Osteocyte (in vitro differentiated cells): ENCODE results near the gene PILRB. TPM values are rescaled to one million over a fixed set of nuclear protein-coding genes. Genes with fewer than 3 reads are reported as not detected.
A peak's percentile ranks its signal among the peaks of the same experiment; 100 is the strongest.

Experiments used
- DNase-seq: peaks from one replicate; pipeline ENCODE4 v3.0.0; 2021; ENCODE audit warnings: mixed read lengths; ENCODE audit not compliant: unreplicated experiment; ENCODE audit errors: extremely low spot score
- H3K27ac Mint-ChIP-seq: one replicate; pipeline ENCODE4 v1.8.0; 2021; ENCODE audit warnings: mild to moderate bottlenecking, mixed read lengths; ENCODE audit not compliant: unreplicated experiment
- H3K27me3 Mint-ChIP-seq: one replicate; pipeline ENCODE4 v1.8.0; 2021; ENCODE audit warnings: mixed read lengths; ENCODE audit not compliant: unreplicated experiment
- H3K36me3 Mint-ChIP-seq: one replicate; pipeline ENCODE4 v1.8.0; 2021; ENCODE audit warnings: mixed read lengths; ENCODE audit not compliant: unreplicated experiment
- H3K4me1 Mint-ChIP-seq: one replicate; pipeline ENCODE4 v1.8.0; 2021; ENCODE audit warnings: mixed read lengths; ENCODE audit not compliant: unreplicated experiment
- H3K4me3 Mint-ChIP-seq: one replicate; pipeline ENCODE4 v1.8.0; 2021; ENCODE audit warnings: mild to moderate bottlenecking, moderate library complexity, mixed read lengths; ENCODE audit not compliant: unreplicated experiment
- H3K9me3 Mint-ChIP-seq: one replicate; pipeline ENCODE4 v1.8.0; 2021; ENCODE audit warnings: mixed read lengths; ENCODE audit not compliant: unreplicated experiment
- CTCF ChIP-seq: fragments of 200-600 bp; sonication (generic); IDR thresholded peaks from 2 replicates; pipeline ENCODE4 v1.5.0; 2021; ENCODE audit warnings: antibody characterized with exemption, mild to moderate bottlenecking, moderate library complexity
- total RNA-seq: library from RNA; stranded (reverse); gene quantifications from 2 replicates; pipeline ENCODE4 v1.2.1, GENCODE V29; 2021

PILRB gene
- total RNA-seq, 1 donor from 2014 or later: 38.7 TPM

DNA sequence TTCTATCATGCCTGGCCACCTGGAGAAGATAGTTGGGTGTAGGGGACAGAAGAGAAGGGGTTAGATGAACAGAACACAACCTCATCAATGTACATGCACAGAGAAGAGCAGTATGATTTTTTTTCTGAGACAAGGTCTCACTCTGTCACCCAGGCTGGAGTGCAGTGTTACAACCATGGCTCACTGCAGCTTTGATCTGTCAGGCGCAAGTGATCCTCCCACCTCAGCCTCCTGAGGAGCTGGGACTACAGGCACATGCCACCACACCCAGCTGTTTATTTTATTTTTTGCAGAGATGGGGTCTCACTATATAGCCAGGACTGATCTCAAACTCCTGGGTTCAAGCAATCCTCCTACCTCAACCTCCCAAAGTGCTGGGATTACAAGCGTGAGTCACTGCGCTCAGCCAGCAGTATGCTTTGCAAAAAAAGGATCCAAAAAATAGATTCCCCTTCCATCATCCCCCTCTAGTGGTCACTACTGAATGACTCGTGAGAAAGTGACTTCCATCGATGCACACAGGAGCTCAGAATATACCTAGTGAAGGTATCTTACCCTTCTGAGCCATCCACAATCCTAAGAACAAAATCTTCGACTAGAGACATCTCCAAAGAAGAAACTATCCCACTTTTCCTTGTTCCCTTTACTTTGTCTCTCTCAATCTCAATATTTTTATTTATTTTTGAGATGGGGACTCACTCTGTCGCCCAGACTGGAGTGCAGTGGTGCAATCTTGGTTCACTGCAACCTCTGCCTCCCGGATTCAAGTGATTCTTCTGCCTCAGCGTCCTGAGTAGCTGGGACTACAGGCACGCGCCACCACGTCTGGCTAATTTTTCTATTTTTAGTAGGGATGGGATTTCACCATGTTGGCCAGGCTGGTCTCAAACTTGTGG lies 49.6 kb downstream of the PILRB start:
- no peak overlapping the region for H3K4me3 Mint-ChIP-seq
- no peaks in the 10 kb centered on the region for H3K4me1 Mint-ChIP-seq
- H3K36me3 Mint-ChIP-seq: peaks cover 3% of the 10 kb centered on the region
- DNase-seq: no peak
- TF ChIP-seq CTCF: peak; percentile 75
- H3K27ac Mint-ChIP-seq: no peak overlapping the region
- peaks cover 26% of the 10 kb centered on the region for H3K27me3 Mint-ChIP-seq
- H3K9me3 Mint-ChIP-seq: no peaks in the 10 kb centered on the region

GRCh38 chr7:100411101-100411500 lies 53.2 kb downstream of the PILRB start:
- TF ChIP-seq CTCF: no peak
- Mint-ChIP-seq H3K9me3 (no peaks in the 10 kb centered on the region), H3K4me3 (no peak overlapping the region), H3K4me1 (no peaks in the 10 kb centered on the region), H3K27me3 (peaks cover 20% of the 10 kb centered on the region), H3K27ac (no peak overlapping the region), H3K36me3 (no peaks in the 10 kb centered on the region)
- DNase-seq: no peak

GRCh38 chr7:100413346-100413745 lies 55.4 kb downstream of the PILRB start:
- H3K36me3 Mint-ChIP-seq: peaks cover 2% of the 10 kb centered on the region
- no peaks in the 10 kb centered on the region for H3K9me3 Mint-ChIP-seq
- no peak overlapping the region for H3K4me3 Mint-ChIP-seq
- H3K27ac Mint-ChIP-seq: no peak overlapping the region
- DNase-seq: no peak
- TF ChIP-seq CTCF: no peak
- no peaks in the 10 kb centered on the region for H3K4me1 Mint-ChIP-seq
- peaks cover 12% of the 10 kb centered on the region for H3K27me3 Mint-ChIP-seq

DNA sequence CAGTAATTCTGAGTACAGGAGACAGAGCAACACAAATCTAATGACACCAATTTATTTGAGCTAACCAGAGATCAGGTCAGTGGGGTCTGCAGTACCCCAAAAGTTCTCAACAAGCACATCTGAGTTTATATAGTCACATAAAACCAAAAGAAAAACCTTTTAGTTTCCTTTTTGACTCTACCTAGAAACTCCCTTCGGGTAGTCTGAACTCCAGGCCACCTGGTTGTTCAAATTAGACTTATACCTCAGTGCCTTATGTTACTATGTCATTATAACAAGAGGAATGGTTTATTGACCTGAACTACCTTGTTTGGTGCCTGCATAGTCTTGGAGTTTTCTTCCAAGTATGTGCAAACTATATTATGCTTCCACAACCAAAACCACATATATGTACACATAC lies 56.0 kb downstream of the PILRB start:
- no peak for TF ChIP-seq CTCF
- no peaks in the 10 kb centered on the region for H3K9me3 Mint-ChIP-seq
- no peaks in the 10 kb centered on the region for H3K4me1 Mint-ChIP-seq
- peaks cover 2% of the 10 kb centered on the region for H3K36me3 Mint-ChIP-seq
- no peak overlapping the region for H3K4me3 Mint-ChIP-seq
- no peak for DNase-seq
- peaks cover 12% of the 10 kb centered on the region for H3K27me3 Mint-ChIP-seq
- no peak overlapping the region for H3K27ac Mint-ChIP-seq

DNA sequence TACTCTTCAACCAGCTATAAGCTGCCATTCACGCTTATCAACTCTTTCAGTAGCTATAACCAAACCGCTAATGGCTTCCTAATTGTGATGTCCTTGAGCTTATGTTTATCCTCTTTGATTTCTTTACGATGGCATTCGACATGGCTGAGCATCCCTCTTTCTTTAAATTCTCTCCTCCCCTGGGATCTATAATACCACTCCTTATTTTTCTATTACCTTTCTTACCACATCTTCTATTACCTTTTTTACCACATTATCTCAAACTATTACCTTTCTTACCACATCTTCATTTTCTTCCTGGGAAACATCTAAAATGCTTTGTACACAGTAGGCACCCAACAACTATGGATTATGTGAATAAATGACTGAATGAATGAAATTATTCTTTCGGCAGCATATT lies 57.5 kb downstream of the PILRB start:
- no peak overlapping the region for H3K4me3 Mint-ChIP-seq
- no peak overlapping the region for H3K27ac Mint-ChIP-seq
- H3K4me1 Mint-ChIP-seq: no peaks in the 10 kb centered on the region
- H3K36me3 Mint-ChIP-seq: peaks cover 2% of the 10 kb centered on the region
- H3K27me3 Mint-ChIP-seq: peaks cover 12% of the 10 kb centered on the region
- TF ChIP-seq CTCF: no peak
- no peak for DNase-seq
- H3K9me3 Mint-ChIP-seq: no peaks in the 10 kb centered on the region

Other genes with a start within 250 kb of the PILRB start
- 62.8 and 63.9 TPM in 2 replicates for gene TAF6, start 238.8 kb upstream of the PILRB start, total RNA-seq
- 33.6 and 36.7 TPM in 2 replicates for gene CNPY4, start 238.5 kb upstream of the PILRB start, total RNA-seq
- 2.3 TPM in 2 replicates for gene MBLAC1, start 231.2 kb upstream of the PILRB start, total RNA-seq
- 111 and 123 TPM in 2 replicates for gene LAMTOR4, start 209.2 kb upstream of the PILRB start, total RNA-seq
- 18.2 and 20.3 TPM in 2 replicates for gene TRAPPC14, start 199.4 kb upstream of the PILRB start, total RNA-seq
- gene GAL3ST4, start 189.5 kb upstream of the PILRB start, total RNA-seq: 2.9 and 3.6 TPM in 2 replicates
- gene GPC2, start 180.7 kb upstream of the PILRB start, total RNA-seq: 8.1 and 12.6 TPM in 2 replicates
- 1.0 and 1.5 TPM in 2 replicates for gene STAG3, start 180.2 kb upstream of the PILRB start, total RNA-seq
- gene PVRIG, start 138.2 kb upstream of the PILRB start, total RNA-seq: not detected in 2 replicates
- not detected in 2 replicates for gene SPDYE3, start 50.4 kb upstream of the PILRB start, total RNA-seq
- 1.8 and 2.5 TPM in 2 replicates for gene PILRA, start 15.4 kb downstream of the PILRB start, total RNA-seq
- 4.4 and 5.0 TPM in 2 replicates for gene ZCWPW1, start 70.6 kb downstream of the PILRB start, total RNA-seq
- gene MEPCE, start 71.7 kb downstream of the PILRB start, total RNA-seq: 50.0 and 50.1 TPM in 2 replicates
- 22.8 and 32.1 TPM in 2 replicates for gene PPP1R35, start 78.4 kb downstream of the PILRB start, total RNA-seq
- gene SPACDR, start 106.1 kb downstream of the PILRB start, total RNA-seq: 0.46 TPM in 1 of 2 replicates, not detected in the other
- gene TSC22D4, start 121.1 kb downstream of the PILRB start, total RNA-seq: 46.8 and 46.9 TPM in 2 replicates
- gene NYAP1, start 125.8 kb downstream of the PILRB start, total RNA-seq: 0.89 and 0.99 TPM in 2 replicates
- gene AGFG2, start 181.1 kb downstream of the PILRB start, total RNA-seq: 10.2 and 10.8 TPM in 2 replicates
- 1.5 TPM in 1 of 2 replicates, not detected in the other for gene SAP25, start 215.8 kb downstream of the PILRB start, total RNA-seq
- 76.2 and 90.9 TPM in 2 replicates for gene LRCH4, start 228.0 kb downstream of the PILRB start, total RNA-seq
- gene FBXO24, start 228.2 kb downstream of the PILRB start, total RNA-seq: 0.46 and 0.94 TPM in 2 replicates
- 608 and 626 TPM in 2 replicates for gene PCOLCE, start 244.2 kb downstream of the PILRB start, total RNA-seq